Neural cell (in vitro differentiated cells): ENCODE results near the gene CDKL5. TPM values are rescaled to one million over a fixed set of nuclear protein-coding genes. Genes with fewer than 3 reads are reported as not detected.

ENCODE experiments used
- H2AFZ ChIP-seq: fragments of 200-600, 300-800 bp; sonication (generic), shearing (Covaris generic); 2 replicates; pipeline ENCODE4 v1.6.0; 2014; ENCODE audit warnings: low read depth, mild to moderate bottlenecking, antibody characterized with exemption, low read length, moderate library complexity
- H3F3A ChIP-seq: fragments of 200-600 bp; shearing (Covaris generic); 2 replicates; pipeline ENCODE4 v1.6.1; 2016; ENCODE audit warnings: mild to moderate bottlenecking, moderate library complexity, mixed read lengths, antibody characterized with exemption, low read length; ENCODE audit not compliant: insufficient read depth, poor library complexity, severe bottlenecking
- H3K27ac ChIP-seq: fragments of 200-600, 300-800 bp; sonication (generic), shearing (Covaris generic); 2 replicates; pipeline ENCODE4 v1.5.1; 2014; ENCODE audit warnings: mild to moderate bottlenecking, low read length, moderate library complexity
- H3K27me3 ChIP-seq: fragments of 300-800, 200-600 bp; sonication (generic), shearing (Covaris generic); 2 replicates; pipeline ENCODE4 v1.6.0; 2014; ENCODE audit warnings: mild to moderate bottlenecking, low read depth, low read length, moderate library complexity; ENCODE audit not compliant: insufficient read depth
- H3K36me3 ChIP-seq: fragments of 300-800, 200-600 bp; sonication (generic), shearing (Covaris generic); 2 replicates; pipeline ENCODE4 v1.5.1; 2014; ENCODE audit warnings: mild to moderate bottlenecking, antibody characterized with exemption, low read length, moderate library complexity; ENCODE audit not compliant: insufficient read depth
- H3K4me2 ChIP-seq: fragments of 300-800, 200-600 bp; sonication (generic), shearing (Covaris generic); 2 replicates; pipeline ENCODE4 v1.6.0; 2014; ENCODE audit warnings: mild to moderate bottlenecking, low read length
- H3K4me3 ChIP-seq: fragments of 300-800, 200-600 bp; sonication (generic), shearing (Covaris generic); 2 replicates; pipeline ENCODE4 v1.5.1; 2014; ENCODE audit warnings: mild to moderate bottlenecking, low read length, moderate library complexity
- H3K79me2 ChIP-seq: fragments of 200-600 bp; shearing (Covaris generic); replicated peaks from 2 replicates; pipeline ENCODE4 v1.6.0; 2014; ENCODE audit warnings: mild to moderate bottlenecking, low read length, moderate library complexity; ENCODE audit not compliant: insufficient read depth
- H3K9ac ChIP-seq: fragments of 300-800, 200-600 bp; sonication (generic), shearing (Covaris generic); 2 replicates; pipeline ENCODE4 v1.6.1; 2016; ENCODE audit warnings: mild to moderate bottlenecking, low read length, mixed read lengths
- H3K9me2 ChIP-seq: fragments of 200-600 bp; shearing (Covaris generic); 2 replicates; pipeline ENCODE4 v1.6.1; 2016; ENCODE audit warnings: mild to moderate bottlenecking, low read length, mixed read lengths; ENCODE audit not compliant: insufficient read depth
- H3K9me3 ChIP-seq: fragments of 200-600, 300-800 bp; sonication (generic), shearing (Covaris generic); 2 replicates; pipeline ENCODE4 v1.6.1; 2016; ENCODE audit warnings: mild to moderate bottlenecking, mixed run types, low read length, moderate library complexity, mixed read lengths
- H4K20me1 ChIP-seq: fragments of 200-600 bp; shearing (Covaris generic); 2 replicates; pipeline ENCODE4 v1.6.1; 2016; ENCODE audit warnings: mild to moderate bottlenecking, mixed run types; ENCODE audit not compliant: insufficient read depth
- CTCF ChIP-seq: fragments of 450-650 bp; IDR thresholded peaks from 2 replicates; pipeline ENCODE4 v1.5.1; 2014; ENCODE audit warnings: antibody characterized with exemption, mild to moderate bottlenecking, moderate library complexity; ENCODE audit not compliant: poor library complexity, severe bottlenecking
- EP300 ChIP-seq: fragments of 450-650 bp; conservative IDR thresholded peaks from 2 replicates; pipeline ENCODE4 v1.6.1; 2014; ENCODE audit warnings: antibody characterized with exemption, mild to moderate bottlenecking, moderate library complexity; ENCODE audit not compliant: poor library complexity, severe bottlenecking
- EZH2 ChIP-seq: fragments of 200-600, 300-800 bp; shearing (Covaris generic), sonication (generic); IDR thresholded peaks from 2 replicates; pipeline ENCODE4 v1.6.1; 2014; ENCODE audit warnings: antibody characterized with exemption, low read length, borderline replicate concordance, mild to moderate bottlenecking; ENCODE audit not compliant: insufficient read depth, poor library complexity, severe bottlenecking
- MXI1 ChIP-seq: fragments of 450-650 bp; conservative IDR thresholded peaks from 2 replicates; pipeline ENCODE4 v1.6.1; 2014; ENCODE audit warnings: antibody characterized with exemption, mild to moderate bottlenecking; ENCODE audit not compliant: poor library complexity, severe bottlenecking
- POLR2AphosphoS5 ChIP-seq: IDR thresholded peaks from 2 replicates; pipeline ENCODE4 v1.6.1; 2012
- RAD21 ChIP-seq: fragments of 450-650 bp; conservative IDR thresholded peaks from 2 replicates; pipeline ENCODE4 v1.6.1; 2014; ENCODE audit warnings: antibody characterized with exemption, mild to moderate bottlenecking, moderate library complexity
- REST ChIP-seq: IDR thresholded peaks from 2 replicates; pipeline ENCODE4 v1.6.1; 2012; ENCODE audit warnings: borderline replicate concordance
- SMC3 ChIP-seq: fragments of 450-650 bp; conservative IDR thresholded peaks from 2 replicates; pipeline ENCODE4 v1.6.1; 2014; ENCODE audit warnings: antibody characterized with exemption, mild to moderate bottlenecking, moderate library complexity; ENCODE audit not compliant: poor library complexity
- TAF1 ChIP-seq: IDR thresholded peaks from 2 replicates; pipeline ENCODE4 v1.6.1; 2012; ENCODE audit warnings: low read depth
- polyA plus RNA-seq: library from polyadenylated mRNA; depleted of rRNA; stranded (reverse); fragments of >200 nt; gene quantifications from 2 replicates; pipeline ENCODE4 v1.2.3, GENCODE V29; 2014

The CDKL5 gene
- polyA plus RNA-seq, 1 donor from 2014 or later, result 5.3 TPM

- Histone ChIP-seq H3K79me2 (no peaks in the 10 kb centered on the region), H2AFZ (no peak overlapping the region), H3K4me3 (no peak overlapping the region), H4K20me1 (no peaks in the 10 kb centered on the region), H3K36me3 (no peaks in the 10 kb centered on the region), H3K27ac (no peak overlapping the region), H3K9ac (no peak overlapping the region), H3K9me3 (no peaks in the 10 kb centered on the region), H3K9me2 (no peaks in the 10 kb centered on the region), H3K4me2 (no peak overlapping the region), H3F3A (no peaks in the 10 kb centered on the region), H3K27me3 (no peaks in the 10 kb centered on the region)
- TF ChIP-seq MXI1, result no peak
- TF ChIP-seq EZH2, result no peak
- TF ChIP-seq TAF1, result no peak
- TF ChIP-seq REST, result no peak
- TF ChIP-seq POLR2AphosphoS5, result no peak
- TF ChIP-seq SMC3, result no peak
- TF ChIP-seq EP300, result no peak
- TF ChIP-seq RAD21, result no peak
- no peak for TF ChIP-seq CTCF
Measured at GRCh38 chrX:18465051-18465450, 39.6 kb downstream of the CDKL5 start.

- H3K9me3 ChIP-seq, result no peaks in the 10 kb centered on the region
- no peak overlapping the region for H3K4me2 ChIP-seq
- no peaks in the 10 kb centered on the region for H3F3A ChIP-seq
Measured at GRCh38 chrX:18468599-18468998, 43.2 kb downstream of the CDKL5 start.

More at GRCh38 chrX:18468599-18468998, 43.2 kb downstream of the CDKL5 start:
- Histone ChIP-seq H3K27me3 (no peaks in the 10 kb centered on the region), H3K27ac (no peak overlapping the region), H3K9ac (no peak overlapping the region), H3K79me2 (no peaks in the 10 kb centered on the region), H3K4me3 (no peak overlapping the region), H3K9me2 (no peaks in the 10 kb centered on the region), H4K20me1 (no peaks in the 10 kb centered on the region), H2AFZ (no peak overlapping the region), H3K36me3 (no peaks in the 10 kb centered on the region)
- no peak for TF ChIP-seq CTCF
- no peak for TF ChIP-seq POLR2AphosphoS5
- TF ChIP-seq EP300, result no peak
- no peak for TF ChIP-seq RAD21
- no peak for TF ChIP-seq MXI1
- TF ChIP-seq EZH2, result no peak
